ENCODE measurements around the gene TMA7B.

DNA sequence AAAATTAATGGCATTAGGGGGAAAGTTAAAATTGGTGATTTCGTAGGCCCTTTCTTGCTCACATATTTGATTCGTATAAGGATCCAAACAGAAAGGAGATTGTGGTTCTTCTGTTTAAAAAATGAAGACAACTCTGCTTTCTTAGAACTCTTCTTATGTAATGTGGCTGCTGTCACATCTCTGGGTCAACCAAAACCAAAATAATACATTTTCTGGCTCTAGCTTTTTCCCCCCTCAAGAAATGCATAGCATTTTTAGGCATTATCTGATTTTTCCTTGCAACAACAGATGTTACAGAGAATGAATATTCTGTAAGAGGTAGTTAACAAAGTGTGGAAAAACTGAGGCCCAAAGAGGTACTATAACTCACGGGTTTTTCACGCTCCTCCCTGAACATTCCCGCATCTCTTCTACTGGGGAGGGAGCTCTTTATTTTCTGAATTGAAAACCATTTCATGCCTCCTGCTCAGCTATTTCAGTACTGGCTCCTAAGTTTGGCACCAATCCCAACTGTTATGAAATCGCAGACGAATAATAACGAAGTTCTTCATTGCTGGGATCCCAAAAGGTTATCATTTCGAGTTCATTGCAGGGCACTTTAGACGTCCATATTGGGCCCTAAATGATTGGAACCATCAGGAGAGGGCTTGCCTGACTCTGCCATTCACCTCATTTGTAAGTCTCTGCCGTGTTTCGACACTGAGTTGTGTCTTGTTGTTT, 42.3 kb upstream of the TMA7B start:
- TF ChIP-seq, protein P1, sequence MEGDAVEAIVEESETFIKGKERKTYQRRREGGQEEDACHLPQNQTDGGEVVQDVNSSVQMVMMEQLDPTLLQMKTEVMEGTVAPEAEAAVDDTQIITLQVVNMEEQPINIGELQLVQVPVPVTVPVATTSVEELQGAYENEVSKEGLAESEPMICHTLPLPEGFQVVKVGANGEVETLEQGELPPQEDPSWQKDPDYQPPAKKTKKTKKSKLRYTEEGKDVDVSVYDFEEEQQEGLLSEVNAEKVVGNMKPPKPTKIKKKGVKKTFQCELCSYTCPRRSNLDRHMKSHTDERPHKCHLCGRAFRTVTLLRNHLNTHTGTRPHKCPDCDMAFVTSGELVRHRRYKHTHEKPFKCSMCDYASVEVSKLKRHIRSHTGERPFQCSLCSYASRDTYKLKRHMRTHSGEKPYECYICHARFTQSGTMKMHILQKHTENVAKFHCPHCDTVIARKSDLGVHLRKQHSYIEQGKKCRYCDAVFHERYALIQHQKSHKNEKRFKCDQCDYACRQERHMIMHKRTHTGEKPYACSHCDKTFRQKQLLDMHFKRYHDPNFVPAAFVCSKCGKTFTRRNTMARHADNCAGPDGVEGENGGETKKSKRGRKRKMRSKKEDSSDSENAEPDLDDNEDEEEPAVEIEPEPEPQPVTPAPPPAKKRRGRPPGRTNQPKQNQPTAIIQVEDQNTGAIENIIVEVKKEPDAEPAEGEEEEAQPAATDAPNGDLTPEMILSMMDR (IDR thresholded peaks at IDR 0.05), result no peak
- TF ChIP-seq EZH2 (IDR thresholded peaks at IDR 0.05), result no peak
